Mesenchymal stem cell (in vitro differentiated cells and primary cell): ENCODE measurements around the gene GARIN5A.
"Not testable (repeated sequence)": the region's sequence is repeated elsewhere in the genome, so short reads cannot be mapped to it uniquely, and the experiment has no call there.

Experiments
- DNase-seq: peaks from one replicate; pipeline ENCODE4 v3.0.0-alpha.2; 2013
- H2AFZ ChIP-seq: one replicate; pipeline ENCODE4 v1.6.1; 2013; ENCODE audit warnings: low read depth, mild to moderate bottlenecking, control low read depth, inconsistent platforms, low read length, moderate library complexity
- H2AK5ac ChIP-seq: 2 replicates; pipeline ENCODE4 v1.6.1; 2013; ENCODE audit warnings: low read length, moderate library complexity, mild to moderate bottlenecking, inconsistent platforms; ENCODE audit not compliant: severe bottlenecking
- H2BK120ac ChIP-seq: one replicate; pipeline ENCODE4 v1.6.1; 2013; ENCODE audit warnings: low read depth, mild to moderate bottlenecking, inconsistent platforms, low read length, moderate library complexity
- H2BK12ac ChIP-seq, 2 experiments: one replicate each; pipeline ENCODE4 v1.6.1; 2013; ENCODE audit warnings: inconsistent platforms in 2 of 2, low read length in 2 of 2, mild to moderate bottlenecking in 2 of 2, moderate library complexity in 2 of 2, control low read depth in 1 of 2
- H2BK15ac ChIP-seq: one replicate; pipeline ENCODE4 v1.6.1; 2013; ENCODE audit warnings: mild to moderate bottlenecking, low read depth, inconsistent platforms; ENCODE audit not compliant: poor library complexity, severe bottlenecking
- H2BK5ac ChIP-seq: 2 replicates; pipeline ENCODE4 v1.6.1; 2013; ENCODE audit warnings: low read depth, mild to moderate bottlenecking, low read length, control low read depth, inconsistent platforms; ENCODE audit not compliant: poor library complexity, severe bottlenecking
- H3K14ac ChIP-seq, 2 experiments: one replicate each; pipeline ENCODE4 v1.6.1; 2013; ENCODE audit warnings: inconsistent platforms in 2 of 2, low read length in 2 of 2, control low read depth in 1 of 2, mild to moderate bottlenecking in 1 of 2, moderate library complexity in 1 of 2
- H3K18ac ChIP-seq, 2 experiments: one replicate each; pipeline ENCODE4 v1.6.1; 2013; ENCODE audit warnings: inconsistent platforms in 2 of 2, low read length in 2 of 2, control low read depth in 1 of 2, low read depth in 1 of 2, mild to moderate bottlenecking in 1 of 2
- H3K23ac ChIP-seq, 2 experiments: one replicate each; pipeline ENCODE4 v1.6.1; 2013; ENCODE audit warnings: inconsistent platforms in 2 of 2, low read length in 2 of 2, mild to moderate bottlenecking in 2 of 2, moderate library complexity in 2 of 2, control low read depth in 1 of 2
- H3K27ac ChIP-seq: 2 replicates; pipeline ENCODE4 v1.5.1; 2013; ENCODE audit warnings: mild to moderate bottlenecking, moderate library complexity, low read length, control low read depth, inconsistent platforms; ENCODE audit not compliant: poor library complexity, severe bottlenecking
- H3K27me3 ChIP-seq, 2 experiments: 2 replicates each; pipeline versions ENCODE4 v1.6.1 to v1.7.0; 2013; ENCODE audit warnings: low read length in 2 of 2, mild to moderate bottlenecking in 2 of 2, moderate library complexity in 2 of 2, control low read depth in 1 of 2, inconsistent platforms in 1 of 2; ENCODE audit not compliant: control insufficient read depth in 1 of 2, insufficient read depth in 1 of 2
- H3K36me3 ChIP-seq, 2 experiments: 2 replicates each; pipeline versions ENCODE4 v1.6.1 to v1.7.0; 2013; ENCODE audit warnings: low read length in 2 of 2, control low read depth in 1 of 2, inconsistent platforms in 1 of 2, low read depth in 1 of 2, mild to moderate bottlenecking in 1 of 2; ENCODE audit not compliant: insufficient read depth in 2 of 2, control insufficient read depth in 1 of 2
- H3K4ac ChIP-seq, 2 experiments: one replicate each; pipeline ENCODE4 v1.6.1; 2013; ENCODE audit warnings: inconsistent platforms in 2 of 2, low read length in 2 of 2, mild to moderate bottlenecking in 2 of 2, moderate library complexity in 2 of 2, control low read depth in 1 of 2, low read depth in 1 of 2
- H3K4me1 ChIP-seq: 2 replicates; pipeline ENCODE4 v1.6.1; 2013; ENCODE audit warnings: low read depth, low read length, control low read depth; ENCODE audit not compliant: control insufficient read depth, insufficient read depth
- H3K4me2 ChIP-seq: 2 replicates; pipeline ENCODE4 v1.6.1; 2013; ENCODE audit warnings: low read length, mild to moderate bottlenecking, inconsistent platforms; ENCODE audit not compliant: poor library complexity, severe bottlenecking
- H3K4me3 ChIP-seq, 2 experiments: 2 replicates each; pipeline versions ENCODE4 v1.5.1 to v1.7.0; 2013; ENCODE audit warnings: low read length in 2 of 2, mild to moderate bottlenecking in 2 of 2, control low read depth in 1 of 2, low read depth in 1 of 2; ENCODE audit not compliant: insufficient read depth in 1 of 2
- H3K79me1 ChIP-seq: replicated peaks from 2 replicates; pipeline ENCODE4 v1.6.1; 2013; ENCODE audit warnings: mild to moderate bottlenecking, control low read depth, low read length, inconsistent platforms; ENCODE audit not compliant: poor library complexity, severe bottlenecking
- H3K9ac ChIP-seq: 2 replicates; pipeline ENCODE4 v1.7.0; 2013; ENCODE audit warnings: mild to moderate bottlenecking, low read length, moderate library complexity
- H3K9me3 ChIP-seq: 2 replicates; pipeline ENCODE4 v1.7.0; 2013; ENCODE audit warnings: mild to moderate bottlenecking, low read length; ENCODE audit not compliant: control insufficient read depth
- H4K8ac ChIP-seq: one replicate; pipeline ENCODE4 v1.6.1; 2013; ENCODE audit warnings: inconsistent platforms, mild to moderate bottlenecking, low read length, moderate library complexity
- H4K91ac ChIP-seq: one replicate; pipeline ENCODE4 v1.6.1; 2013; ENCODE audit warnings: mild to moderate bottlenecking, low read length, inconsistent platforms
- WGBS: methylation state at CpG from one replicate; pipeline ENCODE4 v1.1.7; 2013; ENCODE audit warnings: mixed read lengths; 5-methylcytosine and 5-hydroxymethylcytosine counted together

The GARIN5A gene

DNA sequence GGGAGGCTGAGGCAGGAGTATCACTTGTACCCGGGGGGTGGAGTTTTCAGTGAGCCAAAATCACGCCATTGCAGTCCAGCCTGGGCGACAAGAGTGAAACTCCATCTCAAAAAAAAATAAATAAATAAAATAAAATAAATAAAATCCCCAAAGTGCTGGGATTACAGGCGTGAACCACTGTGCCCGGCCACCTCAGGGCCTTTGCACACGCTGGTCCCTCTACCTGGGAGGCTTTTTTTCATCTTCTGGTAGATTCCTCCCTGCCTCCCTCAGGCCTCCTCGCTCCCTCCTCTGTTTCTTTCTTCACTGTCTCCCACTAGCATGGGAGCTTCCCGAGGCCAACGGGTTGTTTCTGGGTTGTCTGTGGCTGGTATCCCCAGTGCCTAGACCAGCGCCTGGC, 28.9 kb downstream of the GARIN5A start:
- 91% methylated on average over 8 of the region's 10 CpGs for WGBS

DNA sequence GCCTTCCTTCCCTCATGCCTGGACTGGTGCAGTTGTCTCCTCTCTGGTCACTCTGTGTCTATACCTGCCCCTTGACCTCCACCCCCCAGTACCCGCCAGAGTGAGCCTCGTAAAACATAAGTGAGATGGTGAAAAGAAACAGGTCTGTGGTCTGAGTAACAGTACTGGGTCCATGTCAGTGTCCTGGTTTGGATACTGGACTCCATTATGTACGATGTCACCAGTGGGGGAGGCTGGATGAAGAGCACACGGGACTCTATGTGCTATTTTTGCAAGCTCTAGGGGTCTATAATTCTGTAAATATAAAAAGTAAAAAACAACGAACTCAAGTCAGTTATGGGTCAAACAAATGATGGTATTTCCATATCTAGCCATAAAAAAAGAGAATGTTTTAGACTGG, 29.6 kb downstream of the GARIN5A start:
- DNase-seq, result no peak
- Histone ChIP-seq H2BK15ac (no peak overlapping the region), H3K79me1 (no peaks in the 10 kb centered on the region), H3K18ac (no peak overlapping the region), H3K27me3 (peaks cover 10 to 23% of the 10 kb centered on the region in 2 experiments), H2AFZ (no peak overlapping the region), H3K36me3 (peaks cover 0 to 15% of the 10 kb centered on the region in 2 experiments), H4K8ac (no peak overlapping the region), H3K4me3 (no peak overlapping the region), H4K91ac (no peak overlapping the region), H3K23ac (no peak overlapping the region), H2BK5ac (no peak overlapping the region), H3K9ac (no peak overlapping the region), H3K27ac (no peak overlapping the region), H2AK5ac (no peak overlapping the region), H2BK120ac (no peak overlapping the region), H3K4ac (no peak overlapping the region), H3K4me2 (no peak overlapping the region), H3K14ac (no peak overlapping the region), H3K4me1 (no peaks in the 10 kb centered on the region), H2BK12ac (no peak overlapping the region), H3K9me3 (no peaks in the 10 kb centered on the region)
- WGBS, result 83% methylated on average over 2 of the region's 5 CpGs

More for the DNA sequence above, 28.9 kb downstream of the GARIN5A start:
- H3K4me2 ChIP-seq, result no peak overlapping the region
- H3K4me1 ChIP-seq, result no peaks in the 10 kb centered on the region
- no peak overlapping the region for H2BK5ac ChIP-seq
- H3K27ac ChIP-seq, result no peak overlapping the region
- no peak overlapping the region for H4K91ac ChIP-seq
- no peaks in the 10 kb centered on the region for H3K9me3 ChIP-seq
- H3K18ac ChIP-seq, result no peak overlapping the region
- H2BK12ac ChIP-seq, result no peak overlapping the region
- peaks cover 10 to 27% of the 10 kb centered on the region in 2 experiments for H3K27me3 ChIP-seq
- H2AK5ac ChIP-seq, result no peak overlapping the region
- no peak overlapping the region for H3K14ac ChIP-seq
- H3K23ac ChIP-seq, result no peak overlapping the region
- no peak for DNase-seq
- no peaks in the 10 kb centered on the region for H3K79me1 ChIP-seq
- H2AFZ ChIP-seq, result no peak overlapping the region
- H3K4me3 ChIP-seq, result no peak overlapping the region
- H3K36me3 ChIP-seq, result peaks cover 0 to 15% of the 10 kb centered on the region in 2 experiments
- no peak overlapping the region for H3K9ac ChIP-seq
- no peak overlapping the region for H4K8ac ChIP-seq
- H3K4ac ChIP-seq, result no peak overlapping the region
- H2BK120ac ChIP-seq, result no peak overlapping the region
- H2BK15ac ChIP-seq, result no peak overlapping the region

DNA sequence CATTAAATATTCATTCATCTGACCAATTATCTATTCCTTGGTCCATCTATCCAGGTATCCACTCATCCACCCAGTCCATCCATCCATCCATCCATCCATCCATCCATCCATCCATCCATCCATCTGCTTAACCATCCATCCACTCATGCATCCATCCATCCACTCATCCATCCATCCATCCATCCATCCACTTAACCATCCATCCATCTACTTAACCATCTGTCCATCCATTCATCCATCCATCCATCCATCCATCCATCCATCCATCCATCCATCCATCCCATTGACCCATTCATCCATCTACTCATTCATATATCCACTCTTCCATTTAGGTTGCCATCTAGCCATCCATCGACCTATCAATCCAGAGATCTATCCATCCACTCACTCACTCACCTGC, 32.6 kb downstream of the GARIN5A start:
- Histone ChIP-seq H2AK5ac (no peak overlapping the region), H3K23ac (no peak overlapping the region), H3K4ac (no peak overlapping the region), H3K14ac (no peak overlapping the region), H3K9me3 (no peaks in the 10 kb centered on the region), H3K4me3 (no peak overlapping the region), H4K8ac (no peak overlapping the region), H2BK15ac (no peak overlapping the region), H2AFZ (no peak overlapping the region), H3K27me3 (peaks cover 0 to 6% of the 10 kb centered on the region in 2 experiments), H3K79me1 (no peaks in the 10 kb centered on the region), H3K36me3 (peaks cover 0 to 11% of the 10 kb centered on the region in 2 experiments), H3K4me1 (no peaks in the 10 kb centered on the region), H3K18ac (no peak overlapping the region), H3K9ac (no peak overlapping the region), H2BK12ac (no peak overlapping the region), H3K27ac (no peak overlapping the region), H2BK120ac (no peak overlapping the region), H4K91ac (no peak overlapping the region), H3K4me2 (no peak overlapping the region), H2BK5ac (no peak overlapping the region)
- DNase-seq, result no peak
- 37% methylated on average over 1 of the region's 1 CpG for WGBS

DNA sequence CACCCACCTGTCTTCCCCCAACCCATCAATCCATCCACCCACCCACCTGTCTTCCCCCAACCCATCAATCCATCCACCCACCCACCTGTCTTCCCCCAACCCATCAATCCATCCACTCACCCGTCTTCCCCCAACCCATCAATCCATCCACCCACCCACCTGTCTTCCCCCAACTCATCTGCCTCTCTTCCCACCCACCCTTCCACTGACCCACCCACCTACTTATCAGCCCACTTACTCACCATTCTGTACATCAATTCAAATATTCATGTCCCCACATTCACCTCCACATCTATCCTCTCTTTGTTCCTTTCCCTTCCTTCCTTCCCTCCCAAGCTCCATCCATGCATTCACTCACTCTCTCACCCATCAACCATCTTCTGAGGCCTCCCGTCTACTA, 37.5 kb downstream of the GARIN5A start:
- H3K9ac ChIP-seq, H3K4me3 ChIP-seq, H2AFZ ChIP-seq, H3K4me2 ChIP-seq, H3K18ac ChIP-seq, H3K9me3 ChIP-seq, H4K91ac ChIP-seq, H3K36me3 ChIP-seq, H2BK12ac ChIP-seq, H3K23ac ChIP-seq, H4K8ac ChIP-seq, DNase-seq, H2AK5ac ChIP-seq, H3K14ac ChIP-seq, H3K79me1 ChIP-seq, H3K27ac ChIP-seq, H2BK5ac ChIP-seq, H3K4ac ChIP-seq, H2BK120ac ChIP-seq, H2BK15ac ChIP-seq: not testable (repeated sequence)
- Histone ChIP-seq H3K4me1 (peaks cover 18% of the 10 kb centered on the region), H3K27me3 (peaks cover 0 to 22% of the 10 kb centered on the region in 2 experiments)
- WGBS, result 70% methylated on average over 2 of the region's 2 CpGs
